Measurements from ENCODE around the gene UBR4.

UBR4 gene

DNA sequence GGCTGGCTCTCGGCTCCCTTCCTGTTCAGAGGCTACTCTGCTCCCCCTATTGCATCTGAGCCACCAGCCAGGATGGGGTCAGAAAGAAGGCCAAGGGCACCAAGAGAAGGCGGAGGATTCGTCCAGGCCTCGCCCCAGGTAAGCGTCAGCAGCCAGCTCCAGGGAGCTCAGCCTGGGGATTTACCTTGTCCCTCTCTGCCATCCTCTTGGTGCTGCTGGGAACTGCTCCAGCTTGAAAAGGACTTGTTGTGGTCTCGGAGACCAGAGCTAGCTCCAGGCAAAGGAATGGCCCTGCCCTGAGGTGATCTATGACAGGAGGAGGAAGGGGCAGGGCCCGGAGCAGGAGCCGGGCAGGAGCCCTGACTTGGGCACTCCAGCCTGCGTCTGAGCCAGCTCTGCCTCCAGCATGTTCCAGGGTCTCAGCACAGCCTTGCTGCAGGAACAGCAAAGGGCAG, 139.8 kb downstream of the UBR4 start:
- no peak for DNase-seq

DNA sequence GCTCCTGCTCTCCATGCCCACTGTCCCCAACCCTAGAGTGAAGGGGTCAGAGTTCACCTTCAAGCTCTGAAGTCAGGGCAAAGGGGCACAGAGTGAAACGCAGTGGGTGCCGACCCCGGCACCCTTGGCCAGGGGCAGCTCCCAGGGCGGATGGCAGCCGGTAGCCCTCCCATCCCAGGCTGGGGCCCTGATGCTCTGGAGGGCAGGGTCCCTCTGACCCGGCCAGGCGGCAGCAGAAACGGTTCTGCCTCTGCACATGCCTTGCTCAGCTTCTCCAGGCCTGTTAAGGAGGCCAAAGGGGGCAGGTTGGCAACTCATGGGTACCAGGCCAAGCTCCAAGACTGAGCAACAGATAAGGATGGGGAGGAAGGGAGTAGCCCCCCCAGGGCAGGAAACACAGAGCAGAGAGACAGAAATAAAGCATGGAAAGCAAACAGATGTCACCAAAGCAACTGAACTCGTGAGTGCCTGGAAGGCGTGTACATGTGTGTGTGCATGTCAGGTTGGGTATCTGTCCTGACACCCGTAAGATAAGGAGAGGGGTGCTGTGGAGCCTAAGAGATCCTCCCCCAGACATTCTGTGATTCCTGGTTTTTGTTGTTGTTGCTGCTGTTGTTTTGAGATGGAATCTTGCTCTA, 141.3 kb downstream of the UBR4 start:
- DNase-seq = no peak

DNA sequence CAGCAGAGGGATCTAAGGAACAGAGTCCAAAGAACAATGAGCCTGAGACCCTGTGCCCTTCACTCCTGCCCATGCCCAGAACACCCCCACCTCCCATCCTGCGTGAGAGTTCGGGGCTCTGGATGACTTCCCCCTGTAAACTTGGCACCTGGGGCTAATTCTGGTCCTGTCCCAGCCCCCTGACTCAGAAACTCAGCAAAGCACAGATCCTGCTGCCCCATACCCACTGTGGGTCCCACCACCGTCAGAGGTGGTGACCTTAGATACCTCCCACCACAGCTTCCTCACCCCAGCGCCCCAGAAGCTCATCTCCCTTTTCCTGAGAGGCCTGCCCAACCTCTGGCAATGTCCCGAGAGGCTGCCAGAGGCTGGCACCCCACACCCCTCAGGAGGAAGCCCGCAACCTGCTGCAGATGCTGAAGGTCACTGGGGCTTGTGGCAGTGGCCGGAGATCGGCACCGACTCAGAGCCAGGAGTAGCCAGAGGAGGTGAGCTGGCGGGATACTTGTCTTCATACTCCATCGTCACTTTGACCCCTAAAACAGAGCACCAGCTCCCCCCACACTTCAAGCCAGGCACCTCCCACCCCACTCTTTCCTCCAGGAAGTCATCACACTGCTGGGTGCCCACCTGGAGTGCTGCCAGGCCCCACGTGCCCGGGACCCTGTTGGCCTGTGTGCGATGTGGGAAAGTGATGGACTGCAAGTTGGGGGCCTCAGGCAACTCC, 142.0 kb downstream of the UBR4 start:
- no peak for DNase-seq

- no peak for DNase-seq
These were observed 142.7 kb downstream of the UBR4 start for GRCh38 chr1:19067182-19067911.

DNA sequence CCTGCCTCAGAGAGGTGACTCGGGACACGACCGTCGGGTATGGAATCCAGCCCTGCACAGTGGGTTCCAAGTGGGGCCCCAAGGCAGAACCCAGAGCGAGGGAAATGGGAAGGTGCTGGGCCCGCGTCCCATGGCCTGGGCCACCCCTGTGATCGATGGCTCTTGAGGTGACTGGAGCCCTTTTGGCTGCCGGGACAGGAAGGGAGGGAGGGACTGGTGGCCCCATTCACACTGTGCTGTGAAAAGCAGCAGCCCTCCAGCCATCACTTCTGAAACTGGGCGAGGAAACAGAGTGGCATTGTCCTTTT, 143.2 kb downstream of the UBR4 start:
- no peak for DNase-seq

DNA sequence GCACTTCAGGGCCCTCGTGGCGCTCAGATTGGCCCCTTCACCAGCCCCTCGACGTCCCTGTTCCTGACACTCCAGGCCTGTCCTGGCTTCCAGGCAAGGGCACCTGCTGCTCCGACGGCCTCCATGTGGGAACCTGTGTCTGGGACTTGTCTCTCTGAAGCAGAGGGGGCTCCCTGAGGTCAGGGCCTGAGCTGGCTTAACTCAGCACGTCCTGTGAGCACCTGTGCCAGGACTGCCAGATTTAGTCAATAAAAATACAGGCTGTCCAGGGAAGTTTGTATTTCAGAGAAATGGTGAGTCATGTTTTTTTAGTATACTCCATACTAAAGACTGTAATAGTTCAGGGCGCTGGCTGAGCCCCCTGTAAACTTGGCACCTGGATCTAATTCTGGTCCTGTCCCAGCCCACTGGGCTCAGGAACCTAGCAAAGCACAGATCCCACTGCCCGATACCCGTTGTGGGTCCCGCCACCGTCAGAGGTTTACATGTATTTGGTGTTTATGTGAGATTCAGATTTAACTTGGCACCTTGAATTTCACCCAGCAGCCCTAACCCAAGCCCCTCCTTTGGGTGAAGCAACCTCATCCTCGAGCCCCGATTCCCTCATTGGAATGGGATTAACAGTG, 143.7 kb downstream of the UBR4 start:
- no peak for DNase-seq

GRCh38 chr1:19065526-19066247, 144.4 kb downstream of the UBR4 start:
- no peak for DNase-seq

- no peak for DNase-seq
These were observed 145.1 kb downstream of the UBR4 start for GRCh38 chr1:19064906-19065450.

DNA sequence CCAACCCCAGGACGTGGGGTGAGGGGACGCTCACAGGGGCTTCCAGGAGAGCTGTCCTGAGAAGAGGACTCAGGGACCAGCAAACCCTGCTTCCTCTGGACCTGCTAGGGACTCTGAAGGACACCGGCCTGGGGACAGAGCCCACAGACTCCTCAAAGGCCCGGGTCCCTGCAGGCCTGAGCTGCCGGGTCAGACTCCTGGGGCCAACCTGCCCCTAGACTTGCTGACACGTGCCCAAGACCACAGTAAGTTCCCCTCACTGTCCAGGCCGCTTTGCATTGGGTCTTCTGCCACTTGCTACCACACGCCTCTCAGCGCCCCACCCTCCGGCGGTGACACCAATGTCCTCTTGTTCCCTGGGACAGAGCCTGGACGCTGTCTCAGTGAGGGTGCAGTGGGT, 146.9 kb downstream of the UBR4 start:
- no peak for DNase-seq

DNA sequence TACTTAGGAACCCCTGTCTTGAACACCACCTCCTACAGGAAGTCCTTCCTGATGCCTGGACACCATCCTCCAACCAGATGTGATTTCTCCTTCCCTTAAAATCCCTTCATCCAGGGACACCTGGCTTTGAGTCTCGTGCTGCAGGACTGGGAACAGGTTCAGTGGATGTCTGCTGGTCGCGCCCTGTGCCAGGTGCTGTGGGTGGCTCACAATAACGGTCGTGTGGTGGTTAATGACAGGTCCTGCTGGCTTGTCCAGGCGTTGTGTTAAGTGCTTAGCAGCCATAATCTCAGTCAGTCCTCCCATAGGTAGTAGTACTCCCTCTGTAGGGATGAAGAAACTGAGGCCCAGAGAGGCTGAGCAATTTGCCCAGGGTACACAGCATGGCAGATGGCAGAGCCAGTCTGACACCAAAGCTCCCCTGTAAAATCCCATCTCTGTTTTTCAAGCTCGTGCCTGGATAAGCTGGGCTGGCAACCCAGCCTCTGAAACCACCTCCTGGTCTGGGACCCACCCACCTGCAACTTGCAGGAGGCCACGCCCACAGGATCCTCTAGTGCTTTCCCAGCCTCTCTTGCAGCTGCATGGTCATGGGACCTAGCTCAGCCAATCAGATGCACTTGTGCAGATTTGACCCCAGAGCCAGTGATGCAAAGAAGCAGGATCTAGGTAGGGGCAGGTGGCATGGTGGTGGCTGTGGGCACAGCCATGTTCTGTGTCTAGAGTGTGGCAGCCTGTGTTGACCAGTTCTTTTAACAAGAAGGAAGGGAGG, 147.6 kb downstream of the UBR4 start:
- DNase-seq = no peak

GRCh38 chr1:19061798-19062197, 148.3 kb downstream of the UBR4 start:
- no peak for DNase-seq

- DNase-seq = no peak
These were observed 148.7 kb downstream of the UBR4 start for GRCh38 chr1:19061343-19061742.

GRCh38 chr1:19059773-19060172, 150.3 kb downstream of the UBR4 start:
- no peak for DNase-seq

DNA sequence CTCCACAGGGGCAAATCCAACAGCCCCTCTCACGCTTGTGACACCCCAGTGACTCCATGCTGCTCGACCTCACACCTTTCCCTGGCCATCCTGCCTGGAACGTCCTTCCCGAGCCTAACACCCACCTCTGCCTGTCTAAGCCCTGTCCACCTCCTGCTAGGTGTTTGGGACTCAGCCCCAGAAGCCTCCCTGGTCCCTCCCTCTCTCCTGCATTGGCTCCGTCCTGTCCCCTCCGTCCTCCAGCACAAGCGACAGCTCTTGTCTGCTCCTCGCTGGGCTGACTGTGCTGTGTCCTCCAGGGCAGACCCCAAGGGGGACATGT, 151.6 kb downstream of the UBR4 start:
- DNase-seq = no peak

DNA sequence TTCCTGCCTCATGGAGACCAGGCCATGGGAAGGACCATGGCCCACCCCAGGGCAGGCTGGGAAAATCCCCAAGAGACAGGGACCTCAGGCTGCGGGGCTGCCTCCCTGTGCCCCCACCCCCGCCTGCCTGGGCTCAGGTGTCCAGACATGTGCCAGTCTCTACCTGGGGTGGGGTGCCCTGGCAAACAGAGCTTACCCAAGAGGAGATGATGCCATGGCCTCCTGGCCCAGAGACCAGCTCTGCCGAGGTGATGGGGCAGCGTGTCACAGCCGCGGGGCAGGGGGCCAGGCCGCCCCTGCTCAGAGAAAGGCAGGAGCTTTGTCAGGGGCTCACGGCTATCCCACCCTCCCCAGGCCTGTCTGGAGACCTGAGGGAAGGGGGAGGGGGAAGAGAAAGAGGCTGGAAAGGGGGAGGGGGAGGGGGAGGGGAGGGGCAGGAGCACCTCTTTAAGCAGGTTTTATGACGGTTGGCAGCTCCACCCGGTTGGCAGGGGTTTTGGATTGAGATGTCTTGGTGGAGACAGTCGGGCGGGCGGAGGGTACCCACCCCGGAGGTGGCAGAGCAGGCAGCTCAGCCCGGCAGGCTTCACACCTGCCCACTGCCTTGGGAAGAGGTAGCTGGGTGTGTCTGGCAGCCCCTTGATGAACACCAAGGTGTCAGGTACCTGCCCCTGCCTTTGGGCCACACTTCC, 152.1 kb downstream of the UBR4 start:
- DNase-seq = no peak

GRCh38 chr1:19057182-19057779, 152.8 kb downstream of the UBR4 start:
- no peak for DNase-seq

DNA sequence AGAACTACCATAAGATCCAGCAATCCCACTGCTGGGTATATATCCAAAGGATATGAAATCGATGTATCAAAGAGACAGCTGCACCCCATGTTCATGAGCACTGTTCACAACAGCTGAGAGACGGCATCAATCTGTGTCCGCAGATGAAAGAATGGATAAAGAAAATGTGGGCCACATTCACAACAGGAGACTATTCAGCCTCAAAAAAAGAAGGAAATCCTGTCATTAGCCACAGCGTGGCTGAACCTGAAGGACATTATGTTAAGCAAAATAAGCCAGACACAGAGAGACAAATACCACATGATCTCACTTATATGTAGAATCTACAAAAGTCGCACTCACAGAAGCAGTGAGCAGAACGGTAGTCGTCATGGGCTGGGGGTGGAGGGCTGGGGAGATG, 154.4 kb downstream of the UBR4 start:
- DNase-seq = no peak

GRCh38 chr1:19055001-19055400, 155.1 kb downstream of the UBR4 start:
- DNase-seq = no peak

- DNase-seq = no peak
These were observed 155.8 kb downstream of the UBR4 start for GRCh38 chr1:19054216-19054615.

DNA sequence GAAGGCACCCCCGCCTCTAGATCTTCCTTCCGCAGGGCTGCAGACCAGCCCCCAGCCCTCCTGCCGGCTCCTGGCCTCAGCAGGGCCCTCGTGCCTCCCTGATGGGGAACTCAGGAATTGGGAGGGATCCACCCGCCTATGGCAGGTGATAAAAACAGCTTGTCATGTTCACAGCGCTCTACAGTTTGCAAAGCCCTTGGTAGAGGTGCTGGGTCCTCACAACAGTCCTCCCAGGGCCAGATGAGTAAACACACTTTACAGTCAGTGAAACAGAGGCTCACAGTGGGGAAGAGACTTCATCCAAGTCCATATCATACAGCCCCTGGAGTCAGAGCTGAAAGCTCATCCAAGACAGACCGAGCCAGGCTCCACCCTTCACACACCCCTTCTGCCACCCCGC, 156.6 kb downstream of the UBR4 start:
- no peak for DNase-seq

GRCh38 chr1:19049798-19050197, 160.3 kb downstream of the UBR4 start:
- no peak for DNase-seq
